GM18951 (cell line): ENCODE results near the gene TBC1D24.

Experiments
- POLR2A ChIP-seq: IDR thresholded peaks from 4 replicates; pipeline ENCODE4 v1.6.1; 2011; ENCODE audit warnings: mild to moderate bottlenecking; ENCODE audit not compliant: insufficient read length, insufficient read depth; ENCODE audit errors: extremely low read depth
- in situ Hi-C: fragments of 300-500 bp; cut with MboI; formaldehyde crosslinking; loops from one replicate; pipeline ENCODE4 v1.12.0; 2022; ENCODE audit warnings: low sequenced_read_pairs, mixed read lengths, inconsistent platforms; ENCODE audit not compliant: unreplicated experiment

The TBC1D24 gene

DNA sequence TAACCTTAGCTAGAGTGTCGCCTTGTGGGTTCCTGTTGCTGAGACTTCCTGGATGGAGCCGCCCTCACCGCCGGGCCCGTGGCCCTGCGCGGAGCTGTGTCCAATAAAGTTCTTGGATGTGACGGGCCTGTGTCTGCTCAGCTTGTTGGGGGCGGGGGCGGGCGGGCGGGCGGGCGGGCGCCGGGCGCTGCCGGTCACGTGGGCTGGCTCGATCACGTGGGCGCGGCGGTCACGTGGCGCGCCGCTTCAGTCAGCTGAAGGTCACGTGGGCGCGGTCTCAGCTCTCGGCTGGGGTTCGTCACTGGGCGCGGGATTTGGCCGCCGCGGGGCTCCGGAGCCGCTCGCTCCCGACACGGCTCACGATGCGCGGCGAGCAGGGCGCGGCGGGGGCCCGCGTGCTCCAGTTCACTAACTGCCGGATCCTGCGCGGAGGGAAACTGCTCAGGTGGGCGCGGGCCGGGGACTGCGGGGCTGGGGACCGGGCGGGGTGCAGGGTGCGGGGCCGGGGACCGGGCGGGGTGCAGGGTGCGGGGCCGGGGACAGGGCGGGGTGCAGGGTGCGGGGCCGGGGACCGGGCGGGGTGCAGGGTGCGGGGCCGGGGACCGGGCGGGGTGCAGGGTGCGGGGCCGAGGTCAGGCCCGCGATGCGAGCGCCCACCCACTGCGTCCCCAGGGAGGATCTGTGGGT is 45.3 kb downstream of the TBC1D24 start, which contains the start of gene AMDHD2:
TSS of gene AMDHD2 (plus strand) at position 275 of the 687 bp plus-strand sequence. CDS start at position 363, 88 bp downstream.
- in situ Hi-C loops = no loop called here
- TF ChIP-seq POLR2A = peak; percentile 73

DNA sequence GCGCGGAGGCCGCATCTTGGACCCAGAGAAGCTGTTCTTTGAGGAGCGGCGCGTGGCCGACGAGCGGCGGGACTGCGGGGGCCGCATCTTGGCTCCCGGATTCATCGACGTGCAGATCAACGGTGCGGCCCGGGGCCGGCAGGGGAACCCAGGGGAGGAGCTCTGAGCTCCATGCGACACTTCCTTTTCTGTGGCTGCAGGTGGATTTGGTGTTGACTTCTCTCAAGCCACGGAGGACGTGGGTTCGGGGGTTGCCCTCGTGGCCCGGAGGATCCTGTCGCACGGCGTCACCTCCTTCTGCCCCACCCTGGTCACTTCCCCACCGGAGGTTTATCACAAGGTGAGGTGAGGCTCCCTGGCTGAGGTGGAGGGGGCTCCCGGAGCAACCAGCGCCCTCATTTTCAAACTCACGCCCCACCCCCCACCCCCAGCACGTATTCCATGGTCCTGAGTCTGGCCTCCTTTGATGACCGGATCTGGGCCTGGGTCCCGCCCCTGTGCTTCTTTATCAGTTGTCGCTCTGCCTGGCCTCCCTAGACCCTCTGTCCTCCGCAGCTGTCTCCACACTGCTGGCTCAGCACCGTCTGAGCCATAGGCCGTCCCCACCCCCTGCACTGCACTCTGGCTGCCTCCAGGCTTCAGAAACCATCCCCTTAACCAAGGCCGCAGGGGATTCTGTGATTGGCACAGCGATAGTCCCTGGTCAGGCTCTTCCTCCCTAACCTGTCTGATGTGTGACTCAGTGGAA is 46.0 kb downstream of the TBC1D24 start:
- no peak for TF ChIP-seq POLR2A
- in situ Hi-C loops = no loop called here

DNA sequence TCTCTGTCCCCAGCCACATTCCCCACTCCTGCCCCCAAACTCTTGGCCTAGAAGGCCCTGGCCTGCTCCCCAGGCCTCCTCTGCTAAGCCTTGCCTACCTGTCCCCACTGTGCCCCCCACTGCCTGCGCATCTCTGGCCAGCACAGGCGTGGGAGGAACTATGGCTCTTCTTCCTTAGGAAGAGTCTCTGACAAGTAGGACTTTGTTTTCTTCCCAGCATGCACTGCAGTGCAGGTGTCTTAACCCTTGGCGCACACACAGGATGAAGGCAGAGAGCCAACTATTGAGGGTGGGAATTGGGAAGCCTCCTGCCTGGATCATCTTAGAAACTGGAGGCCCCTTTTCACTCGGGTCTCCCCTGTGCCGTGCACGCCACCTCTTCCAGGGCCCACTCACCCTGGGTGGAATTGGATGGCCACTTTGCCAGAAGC is 48.9 kb downstream of the TBC1D24 start:
- in situ Hi-C loops = no loop called here
- no peak for TF ChIP-seq POLR2A

DNA sequence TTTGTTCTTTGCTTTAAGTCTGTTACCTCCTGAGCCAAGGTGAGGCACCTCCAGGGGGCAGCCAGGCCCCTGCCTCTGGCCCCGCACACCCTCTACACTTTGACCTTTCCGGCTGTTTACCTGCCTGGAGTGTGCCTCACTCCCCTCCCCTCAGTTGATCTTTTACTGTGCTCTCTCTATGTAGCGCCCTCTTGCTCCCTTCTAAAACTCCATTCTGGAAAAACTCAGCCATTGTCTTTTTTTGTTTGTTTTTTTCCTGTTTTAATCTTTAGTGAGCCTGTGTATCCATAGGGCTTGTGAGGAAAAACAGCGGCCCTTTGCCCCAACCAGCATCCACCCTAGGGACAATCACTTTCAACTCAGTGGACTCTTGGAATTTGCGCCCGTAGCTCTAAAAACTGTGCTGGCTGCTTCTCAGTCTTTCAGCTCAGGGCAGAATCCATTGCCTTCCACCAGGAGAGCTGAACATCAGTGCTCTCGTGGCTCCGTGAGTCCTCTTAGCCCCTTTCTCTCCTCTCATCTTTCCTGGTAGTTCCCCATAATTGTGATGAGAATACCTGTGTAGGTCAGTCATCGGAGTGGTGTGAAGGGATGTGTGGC is 49.5 kb downstream of the TBC1D24 start:
- TF ChIP-seq POLR2A = no peak
- in situ Hi-C loops = no loop called here

DNA sequence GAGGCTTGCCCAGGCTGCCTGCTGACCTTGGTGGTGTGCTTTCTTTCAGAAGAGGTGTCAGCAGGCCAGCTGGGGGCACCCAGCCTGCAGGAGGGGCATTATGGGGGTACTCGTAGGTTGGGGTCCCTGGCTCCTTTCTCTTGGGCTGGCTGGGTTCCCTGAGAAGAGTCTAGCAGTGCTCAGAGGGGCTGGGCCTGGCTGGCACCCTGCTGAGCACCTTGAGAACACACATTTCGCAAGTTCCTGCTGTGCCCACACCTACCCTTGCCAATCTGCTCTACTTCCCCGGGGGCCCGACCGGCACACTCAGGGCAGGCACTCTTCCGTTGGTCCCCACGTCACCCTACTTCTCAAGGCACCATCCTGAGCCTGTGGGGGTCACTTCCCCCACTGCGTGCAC is 51.2 kb downstream of the TBC1D24 start:
- in situ Hi-C loops = no loop called here
- no peak for TF ChIP-seq POLR2A

- no peak for TF ChIP-seq POLR2A
- in situ Hi-C loops = no loop called here
These were observed 52.3 kb downstream of the TBC1D24 start for GRCh38 chr16:2527071-2527783.

GRCh38 chr16:2527784-2528100 is 52.8 kb downstream of the TBC1D24 start:
- TF ChIP-seq POLR2A = no peak
- in situ Hi-C loops = no loop called here

GRCh38 chr16:2528161-2529060 is 53.5 kb downstream of the TBC1D24 start:
- in situ Hi-C loops = no loop called here
- TF ChIP-seq POLR2A = no peak

DNA sequence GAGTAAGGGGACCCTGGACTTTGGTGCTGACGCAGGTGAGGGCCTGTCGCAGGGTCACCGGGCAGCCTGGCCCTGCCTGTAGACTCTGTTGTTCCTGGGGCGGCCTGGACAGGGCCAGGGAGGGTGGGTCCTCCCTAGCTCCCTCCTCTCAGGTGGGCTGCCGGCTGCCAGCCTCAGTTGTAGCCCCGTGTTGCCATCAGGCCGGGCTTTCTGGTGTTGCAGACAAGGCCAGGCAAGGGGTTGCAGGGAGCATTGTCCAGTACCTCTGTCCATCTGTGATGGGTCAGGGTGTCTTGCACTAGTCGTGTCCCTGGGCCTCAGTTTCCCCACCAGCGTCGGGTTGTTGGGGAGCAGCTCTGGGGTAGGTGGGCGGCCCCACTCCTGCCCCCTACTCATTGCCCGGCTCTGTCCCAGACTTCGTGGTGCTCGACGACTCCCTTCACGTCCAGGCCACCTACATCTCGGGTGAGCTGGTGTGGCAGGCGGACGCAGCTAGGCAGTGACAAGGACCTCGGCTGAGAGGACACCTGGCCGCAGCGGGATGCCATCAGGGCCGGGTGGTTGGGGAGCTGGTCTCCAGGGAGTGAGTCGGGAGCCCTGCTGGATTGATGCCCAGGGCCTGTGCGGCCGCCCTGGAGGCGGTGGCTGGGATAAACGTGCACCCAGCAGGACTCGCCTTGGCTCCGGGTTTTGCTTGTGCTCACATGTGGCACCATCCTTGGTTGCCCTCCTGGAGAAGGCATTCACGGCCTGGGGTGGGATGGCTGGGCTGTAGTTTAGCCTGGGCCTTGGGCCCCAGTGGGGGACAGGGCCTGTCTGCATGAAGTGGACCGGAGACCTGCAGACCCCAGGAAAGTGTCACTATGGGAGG is 54.4 kb downstream of the TBC1D24 start:
- in situ Hi-C loops = no loop called here
- no peak for TF ChIP-seq POLR2A

DNA sequence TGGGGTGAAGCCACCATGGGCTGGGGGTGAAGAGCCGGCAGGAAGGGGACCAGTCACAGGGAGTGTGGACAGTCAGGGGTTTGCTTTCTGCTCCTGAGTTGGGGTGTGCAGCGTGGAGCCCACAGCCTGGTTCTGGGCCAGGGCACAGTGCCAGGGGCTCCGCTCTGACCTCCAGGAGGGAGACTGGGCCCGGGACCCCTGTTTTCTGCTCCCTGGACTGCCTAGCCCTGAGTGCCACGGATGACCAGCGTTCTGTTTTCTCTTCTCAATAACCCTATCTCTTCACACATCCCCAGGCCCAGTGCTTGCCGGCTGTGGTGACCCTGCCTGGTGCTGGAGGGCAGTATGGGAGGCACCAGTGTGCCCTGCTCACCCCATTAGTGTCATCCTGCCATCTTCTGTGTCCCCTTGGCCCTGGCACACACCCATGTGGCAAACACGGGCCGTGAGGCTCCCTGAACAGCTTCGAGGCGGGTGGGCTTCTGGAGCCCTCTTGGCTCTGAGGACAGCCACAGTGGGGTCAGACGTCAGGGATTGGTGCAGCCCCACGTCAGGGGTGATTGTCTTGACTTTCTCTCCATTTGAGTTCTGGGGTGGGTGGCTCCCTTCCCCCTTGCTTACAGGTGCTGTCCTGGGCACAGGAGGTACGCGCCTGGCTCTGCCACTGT is 55.2 kb downstream of the TBC1D24 start:
- in situ Hi-C loops = no loop called here
- no peak for TF ChIP-seq POLR2A
